Kidney epithelial cell (primary cell): Measurements from ENCODE around the gene PLA2G5. TPM values are rescaled to one million over a fixed set of nuclear protein-coding genes. Genes with fewer than 3 reads are reported as not detected.
"Not testable (repeated sequence)": the region's sequence is repeated elsewhere in the genome, so short reads cannot be mapped to it uniquely, and the experiment has no call there.

Experiments
- DNase-seq: peaks from one replicate; pipeline ENCODE4 v3.0.0-alpha.2; 2010; ENCODE audit warnings: low read depth
- H3K27me3 ChIP-seq: 2 replicates; pipeline ENCODE4 v1.6.0; 2011; ENCODE audit warnings: low read length; ENCODE audit not compliant: control insufficient read depth, insufficient read depth
- H3K36me3 ChIP-seq: 2 replicates; pipeline ENCODE4 v1.5.1; 2011; ENCODE audit warnings: low read length; ENCODE audit not compliant: control insufficient read depth, insufficient read depth
- H3K4me3 ChIP-seq: 2 replicates; pipeline ENCODE4 v1.5.1; 2011; ENCODE audit warnings: low read depth, mild to moderate bottlenecking, control low read depth, low read length
- CTCF ChIP-seq: IDR thresholded peaks from 2 replicates; pipeline ENCODE4 v1.5.1; 2011; ENCODE audit warnings: mild to moderate bottlenecking, moderate library complexity, low read length, control low read depth, inconsistent platforms; ENCODE audit not compliant: insufficient read depth, poor library complexity, severe bottlenecking
- total RNA-seq: library from RNA; depleted of rRNA; stranded (reverse); fragments of >200 nt; gene quantifications from 2 replicates; pipeline ENCODE4 v1.2.3, GENCODE V29; 2015

Gene PLA2G5
- total RNA-seq, 1 donor from 2014 or later: not detected

GRCh38 chr1:20124456-20125057 lies 54.6 kb downstream of the PLA2G5 start:
- DNase-seq: no peak

GRCh38 chr1:20125100-20125499 lies 55.1 kb downstream of the PLA2G5 start:
- no peak for DNase-seq
- Histone ChIP-seq H3K36me3 (no peaks in the 10 kb centered on the region), H3K4me3 (no peak overlapping the region), H3K27me3 (peaks cover 3% of the 10 kb centered on the region)
- TF ChIP-seq CTCF: no peak

More at GRCh38 chr1:20124456-20125057, 54.6 kb downstream of the PLA2G5 start:
- no peak for TF ChIP-seq CTCF
- peaks cover 3% of the 10 kb centered on the region for H3K27me3 ChIP-seq
- no peaks in the 10 kb centered on the region for H3K36me3 ChIP-seq
- H3K4me3 ChIP-seq: no peak overlapping the region

- no peak for TF ChIP-seq CTCF
- DNase-seq: no peak
- no peak overlapping the region for H3K4me3 ChIP-seq
Measured at GRCh38 chr1:20126041-20126805, 56.2 kb downstream of the PLA2G5 start.

GRCh38 chr1:20126806-20127440 lies 56.9 kb downstream of the PLA2G5 start:
- Histone ChIP-seq H3K4me3 (no peak overlapping the region), H3K36me3 (no peaks in the 10 kb centered on the region), H3K27me3 (no peaks in the 10 kb centered on the region)
- no peak for TF ChIP-seq CTCF
- no peak for DNase-seq

More at GRCh38 chr1:20126041-20126805, 56.2 kb downstream of the PLA2G5 start:
- no peaks in the 10 kb centered on the region for H3K36me3 ChIP-seq
- H3K27me3 ChIP-seq: no peaks in the 10 kb centered on the region

- H3K4me3 ChIP-seq, DNase-seq, H3K36me3 ChIP-seq, H3K27me3 ChIP-seq: not testable (repeated sequence)
Measured at GRCh38 chr1:20130518-20130917, 60.5 kb downstream of the PLA2G5 start.

GRCh38 chr1:20134995-20135394 lies 65.0 kb downstream of the PLA2G5 start:
- no peak for TF ChIP-seq CTCF
- DNase-seq: no peak
- H3K27me3 ChIP-seq: no peaks in the 10 kb centered on the region
- H3K36me3 ChIP-seq: no peaks in the 10 kb centered on the region
- no peak overlapping the region for H3K4me3 ChIP-seq
